ENCODE results near the gene KRTDAP.

The KRTDAP gene, protein sequence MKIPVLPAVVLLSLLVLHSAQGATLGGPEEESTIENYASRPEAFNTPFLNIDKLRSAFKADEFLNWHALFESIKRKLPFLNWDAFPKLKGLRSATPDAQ

DNA sequence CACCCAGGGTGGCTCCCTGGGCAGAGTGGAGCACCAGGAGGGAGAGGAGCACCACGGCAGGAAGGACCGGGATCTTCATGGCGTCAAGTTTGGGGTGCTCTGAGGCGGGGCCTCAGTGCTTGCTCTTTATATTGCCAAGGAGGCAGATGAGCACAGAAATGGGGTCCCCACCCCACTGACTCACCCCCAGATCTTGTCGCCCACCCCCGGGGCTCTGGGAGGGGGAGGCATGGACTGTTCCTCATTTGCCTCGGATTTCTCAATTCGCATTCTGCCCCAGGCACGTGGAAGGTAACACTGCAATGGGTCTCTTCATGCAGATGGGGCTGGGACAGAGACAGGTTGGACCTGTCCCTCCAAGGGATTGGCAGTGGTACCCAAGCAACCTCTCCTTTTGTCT is at the start of gene KRTDAP:
KRTDAP (minus strand) TSS at position 101 of the 400 bp plus-strand sequence; CDS start at position 79, 22 bp downstream.
- no peak for DNase-seq

DNA sequence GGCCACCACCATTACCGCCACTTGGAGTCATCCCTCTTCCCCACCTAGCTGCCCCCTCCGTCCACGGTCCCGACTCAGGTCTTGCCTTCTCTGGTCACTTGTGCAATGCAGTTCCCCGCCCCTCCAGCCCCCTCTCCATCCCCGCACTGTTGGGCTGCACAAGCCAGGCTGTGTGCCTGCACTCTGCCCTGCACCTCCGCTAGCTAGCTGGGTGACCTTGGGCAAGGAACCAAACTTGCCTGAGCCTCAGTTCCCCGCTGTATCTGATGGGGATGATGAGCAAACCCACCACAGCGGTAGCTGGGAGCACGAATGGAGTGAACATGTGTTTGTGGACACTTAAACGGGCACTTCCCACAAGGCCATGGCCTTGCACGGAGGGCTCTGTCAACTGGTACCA is 49.6 kb upstream of the KRTDAP start:
- no peak for DNase-seq

DNA sequence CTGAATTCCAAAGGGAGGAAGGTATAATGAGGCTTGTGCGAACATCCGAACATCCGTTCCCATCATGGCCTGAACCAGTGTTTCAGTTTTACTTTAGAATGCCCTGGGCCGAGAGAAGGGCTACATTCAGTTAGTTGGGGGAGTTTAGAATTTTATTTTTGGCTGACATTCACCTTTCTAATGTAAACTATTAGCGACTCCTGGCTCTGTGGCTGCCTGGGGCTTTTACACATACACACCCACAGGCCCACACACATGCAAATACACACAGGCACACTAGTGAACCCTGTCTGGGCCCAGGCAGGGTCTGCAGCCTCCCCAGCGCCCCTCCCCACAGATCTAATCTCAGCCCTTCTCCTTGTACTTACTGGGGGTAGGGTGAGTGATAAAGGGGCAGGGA is 49.0 kb upstream of the KRTDAP start:
- no peak for DNase-seq

DNA sequence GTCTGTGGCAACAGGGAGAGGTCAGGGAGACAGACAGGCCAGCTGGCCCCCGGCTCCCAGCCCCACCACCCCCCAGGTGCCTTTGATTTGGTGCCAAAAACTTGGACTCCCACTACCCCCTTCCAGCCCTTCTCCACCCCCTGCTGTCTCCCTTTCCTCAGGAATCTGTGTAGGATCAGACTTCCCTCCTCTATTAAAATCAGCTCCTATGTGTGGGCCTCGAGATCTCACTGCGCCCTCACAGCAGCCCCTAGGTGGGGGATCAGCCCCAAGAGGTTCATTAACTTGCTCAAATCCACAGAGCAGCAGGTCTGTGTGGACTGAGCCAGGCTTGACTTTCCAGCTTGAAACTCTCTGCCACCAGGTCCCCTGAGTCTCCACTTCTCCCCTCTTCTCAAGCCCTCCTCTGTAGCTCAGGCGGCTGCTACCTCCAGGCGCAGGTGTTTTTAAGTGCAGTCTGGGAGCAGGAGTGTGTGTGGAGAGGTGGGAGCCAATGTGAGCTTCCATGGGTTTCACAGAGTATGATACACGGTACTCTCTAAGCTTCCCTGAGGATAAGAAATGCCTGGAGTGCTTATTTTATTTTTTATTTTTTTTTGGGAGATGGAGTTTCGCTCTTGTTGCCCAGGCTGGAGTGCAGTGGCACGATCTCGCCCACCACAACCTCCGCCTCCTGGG is 44.7 kb upstream of the KRTDAP start:
- no peak for DNase-seq

DNA sequence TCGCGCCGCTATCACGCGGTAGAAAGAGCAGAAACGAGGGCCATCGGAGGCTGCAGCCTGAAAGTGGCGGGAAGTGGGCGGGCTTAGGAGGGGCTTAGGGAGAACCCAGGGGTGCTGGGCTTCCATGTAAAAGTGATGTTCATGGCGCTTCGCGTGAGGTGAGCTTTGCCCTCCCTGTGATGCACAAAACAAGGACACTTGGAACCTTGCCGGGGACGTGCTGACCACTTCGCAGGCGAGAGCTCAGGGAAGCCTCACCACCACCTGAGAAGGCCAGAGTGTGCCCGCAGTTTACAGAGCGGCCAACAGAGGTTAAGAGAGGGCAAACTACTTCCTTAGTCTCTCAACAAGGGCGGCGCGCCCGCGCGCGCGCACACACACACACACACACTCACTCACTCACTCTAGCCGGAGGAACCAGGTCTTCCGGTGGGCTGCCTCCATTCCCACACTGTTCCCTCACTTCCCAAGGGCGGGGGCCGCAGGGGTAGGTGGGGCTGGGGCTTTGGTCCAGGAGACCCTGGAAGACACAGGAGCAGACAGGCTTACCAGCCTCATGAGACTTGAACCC is 43.6 kb upstream of the KRTDAP start:
- DNase-seq = no peak

DNA sequence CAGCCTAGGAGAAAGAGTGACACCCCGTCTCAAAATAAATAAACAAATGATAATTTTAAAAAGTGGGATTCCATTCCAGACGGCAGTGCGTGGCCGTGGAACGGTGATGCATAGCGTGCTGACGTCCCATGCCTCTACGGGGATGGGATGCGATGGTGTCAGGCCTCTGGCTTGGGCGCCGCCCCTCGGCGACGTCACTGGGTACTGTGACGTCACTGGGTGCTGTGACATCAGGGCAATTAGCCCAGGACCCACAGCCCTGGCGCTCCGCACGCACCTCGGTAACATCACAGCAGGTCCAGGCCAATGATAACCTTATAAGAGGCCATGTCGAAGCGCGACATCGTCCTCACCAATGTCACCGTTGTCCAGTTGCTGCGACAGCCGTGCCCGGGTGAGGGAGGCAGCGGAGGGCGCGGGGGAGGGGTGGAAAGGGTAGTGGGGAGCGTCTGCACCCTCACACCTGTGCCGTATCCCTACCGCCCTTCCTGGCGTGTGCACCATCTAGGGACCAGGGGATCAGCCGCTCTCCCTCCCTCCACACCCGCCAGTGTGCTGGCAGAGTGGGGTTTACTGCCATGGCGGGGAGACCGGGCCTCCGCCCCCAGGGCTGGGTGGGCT is 43.0 kb upstream of the KRTDAP start, which contains the start of gene GAPDHS:
GAPDHS (plus strand) TSS at position 256 of the 621 bp plus-strand sequence; CDS start at position 328, 72 bp downstream.
- no peak for DNase-seq

GRCh38 chr19:35531291-35531690 is 41.0 kb upstream of the KRTDAP start:
- DNase-seq = no peak

DNA sequence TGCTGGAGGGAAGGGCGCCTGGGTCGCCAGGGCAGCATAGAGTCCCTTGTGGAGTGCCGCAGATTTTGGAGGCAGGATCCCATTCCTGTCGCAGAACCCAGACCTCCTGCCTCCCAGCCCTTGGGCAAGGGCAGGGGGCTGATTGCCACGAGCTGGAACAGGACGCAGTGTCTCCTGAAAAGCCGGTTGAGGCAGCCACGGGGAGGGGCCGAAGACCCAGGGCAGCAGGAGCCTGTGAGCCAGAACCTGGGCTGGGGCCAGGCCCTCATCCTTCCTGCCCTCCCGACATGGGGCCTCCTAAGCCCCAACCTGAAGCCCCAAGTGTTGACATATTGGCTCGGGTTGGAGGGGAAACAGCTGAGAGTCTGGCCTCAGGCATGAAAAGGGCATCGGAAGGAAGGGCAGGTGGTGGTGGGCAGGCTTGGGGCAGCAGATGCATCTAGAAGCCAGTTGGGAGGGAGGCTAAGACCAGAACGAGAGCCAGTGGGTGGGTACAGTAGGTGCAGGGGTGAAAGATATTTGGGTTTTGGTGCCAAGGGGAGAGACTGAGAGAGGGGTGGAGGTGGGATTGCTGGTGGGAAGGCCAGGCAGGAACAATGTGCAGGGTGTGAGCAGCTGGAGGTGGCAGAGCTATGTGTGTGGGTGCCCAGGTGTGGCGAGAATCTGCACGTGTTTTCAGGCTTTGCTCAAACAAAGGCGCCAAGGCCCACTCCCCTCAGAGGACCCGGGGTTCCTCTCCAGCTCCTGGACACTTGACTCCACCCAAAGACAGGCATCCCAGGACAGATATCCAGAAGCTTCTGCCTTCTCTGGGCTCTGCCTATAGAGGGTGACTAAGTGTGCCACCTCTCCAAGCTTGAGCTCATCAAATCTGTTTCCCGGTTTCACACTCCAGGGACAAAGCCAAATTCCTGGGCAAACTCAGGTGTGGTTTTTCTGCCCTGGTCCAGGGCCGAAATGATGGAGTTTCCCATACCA is 39.3 kb upstream of the KRTDAP start:
- no peak for DNase-seq

DNA sequence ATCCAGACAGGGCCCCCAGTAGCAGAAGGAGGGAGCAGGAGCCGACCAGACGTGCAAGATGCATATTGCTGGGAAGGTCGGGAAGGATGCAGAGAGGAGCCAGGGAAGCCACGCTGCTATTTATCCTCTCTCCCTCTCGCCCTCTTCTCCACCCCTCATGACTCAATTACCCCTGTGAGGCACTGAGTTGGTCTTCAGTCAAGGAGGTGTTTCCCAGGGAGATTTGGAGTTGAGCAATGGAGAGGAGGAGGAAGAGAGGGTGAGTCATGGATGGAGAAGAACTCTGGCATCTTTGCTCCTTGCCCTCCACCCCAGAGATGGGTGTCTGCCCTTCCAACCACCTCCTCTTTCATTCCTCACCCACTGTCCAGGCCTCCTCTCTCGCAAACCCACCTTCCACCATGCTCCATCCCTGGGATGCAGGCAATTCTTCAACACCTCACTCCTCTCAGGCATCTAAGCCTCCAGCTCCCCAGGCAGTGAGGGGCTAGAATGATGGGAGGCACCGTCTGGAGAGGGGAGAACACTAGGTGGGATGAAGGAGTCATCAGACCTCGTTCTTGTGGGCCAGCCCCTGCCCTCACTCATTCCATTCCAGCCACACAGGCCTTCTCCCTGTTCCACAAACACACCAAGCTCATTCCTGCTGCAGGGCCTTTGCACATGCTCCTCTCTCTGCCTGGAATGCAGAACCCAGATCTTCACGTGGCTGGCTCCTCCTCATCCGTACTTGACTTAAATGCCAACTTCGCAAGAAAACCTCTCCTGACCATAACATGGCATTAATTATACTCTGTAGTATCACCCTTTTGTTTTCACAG is 38.2 kb upstream of the KRTDAP start, which contains the start of gene SBSN:
SBSN (minus strand) TSS at position 94 of the 821 bp plus-strand sequence; CDS start at position 64, 30 bp downstream.
- no peak for DNase-seq

- DNase-seq = no peak
These were observed 35.6 kb upstream of the KRTDAP start for GRCh38 chr19:35525873-35526272.

DNA sequence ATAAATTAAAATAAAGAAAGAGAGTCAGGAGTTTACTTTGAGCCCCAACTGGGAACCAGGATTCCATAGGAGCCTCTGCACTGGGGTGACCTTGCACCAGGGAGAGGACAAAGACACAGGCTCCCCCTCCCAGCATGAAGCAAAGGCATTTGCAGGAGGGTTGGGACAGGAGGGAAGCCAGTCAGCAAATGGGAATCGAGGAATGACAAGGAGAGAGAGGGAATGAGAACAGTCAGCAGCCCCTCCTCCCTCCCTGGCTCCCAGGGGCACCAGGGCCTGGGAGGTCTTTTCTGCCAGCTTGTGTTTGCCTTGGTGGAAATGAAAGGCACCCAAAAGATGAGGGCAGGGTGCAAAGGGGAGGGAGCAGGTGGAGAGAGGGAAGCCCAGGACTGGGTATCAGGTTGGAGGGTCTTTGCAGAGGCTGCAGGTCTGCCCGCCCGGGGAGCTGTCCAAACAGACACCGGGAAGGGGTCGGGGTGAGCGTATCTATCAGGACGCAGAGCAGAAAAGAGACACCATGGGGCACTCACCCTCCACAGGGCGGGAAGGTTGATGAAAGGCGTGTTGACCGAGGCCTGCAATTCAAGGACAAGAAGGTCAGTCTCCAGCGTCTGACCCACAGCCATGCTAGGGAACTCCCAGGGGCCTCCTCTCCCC is 34.0 kb upstream of the KRTDAP start:
- DNase-seq = no peak

GRCh38 chr19:35522745-35523327 is 32.6 kb upstream of the KRTDAP start:
- no peak for DNase-seq

GRCh38 chr19:35521124-35521743 is 31.0 kb upstream of the KRTDAP start:
- DNase-seq = no peak

DNA sequence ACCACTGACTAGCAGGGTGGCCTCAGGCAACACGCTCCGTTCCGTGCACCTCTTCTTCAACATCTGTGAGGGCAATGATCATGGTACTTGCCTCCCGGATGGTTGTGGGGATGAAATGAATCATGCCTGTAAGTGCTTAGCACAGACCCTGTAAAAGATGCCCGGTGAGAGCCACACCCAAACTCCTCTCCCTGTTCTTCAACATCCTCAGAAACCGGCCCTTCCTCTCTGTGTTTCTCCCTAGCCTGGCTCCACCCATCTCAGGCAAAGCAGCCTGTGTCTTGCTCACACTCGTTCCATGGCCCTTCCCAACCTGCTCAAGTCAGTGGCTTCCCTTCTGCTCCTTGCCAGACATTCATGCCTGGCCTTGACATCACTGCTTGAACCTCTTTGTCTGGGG is 29.0 kb upstream of the KRTDAP start:
- DNase-seq = no peak

GRCh38 chr19:35518313-35518712 is 28.0 kb upstream of the KRTDAP start:
- DNase-seq = no peak

DNA sequence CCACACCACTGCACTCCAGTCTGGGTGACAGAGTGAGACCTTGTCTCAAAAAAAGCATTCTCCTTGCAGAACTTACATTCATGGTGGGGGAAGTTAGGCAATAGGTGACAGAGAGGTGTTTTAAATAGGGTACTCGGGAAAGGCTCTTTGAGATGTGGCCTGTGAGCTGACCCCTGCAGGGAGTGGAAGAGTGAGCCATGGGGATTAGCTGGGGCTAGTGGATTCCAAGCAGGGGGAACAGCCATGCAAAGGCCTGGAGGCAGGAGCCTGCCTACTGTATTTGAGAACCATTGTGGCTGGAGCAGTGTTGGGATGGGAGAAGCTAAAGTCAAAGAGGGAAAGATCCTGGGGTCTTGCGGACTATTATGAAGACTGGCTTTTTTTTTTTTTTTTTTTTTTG is 27.1 kb upstream of the KRTDAP start:
- no peak for DNase-seq

GRCh38 chr19:35516310-35516709 is 26.0 kb upstream of the KRTDAP start:
- no peak for DNase-seq

- DNase-seq = no peak
These were observed 24.1 kb upstream of the KRTDAP start for GRCh38 chr19:35514282-35514809.

- no peak for DNase-seq
These were observed 23.5 kb upstream of the KRTDAP start, which contains the start of gene DMKN for GRCh38 chr19:35513628-35514281. Gene DMKN, minus strand, starts transcription at chr19:35513649. Its CDS starts 174 bp downstream, at chr19:35513475.
